Measurements from ENCODE around the gene ZEB2.

Gene ZEB2

DNA sequence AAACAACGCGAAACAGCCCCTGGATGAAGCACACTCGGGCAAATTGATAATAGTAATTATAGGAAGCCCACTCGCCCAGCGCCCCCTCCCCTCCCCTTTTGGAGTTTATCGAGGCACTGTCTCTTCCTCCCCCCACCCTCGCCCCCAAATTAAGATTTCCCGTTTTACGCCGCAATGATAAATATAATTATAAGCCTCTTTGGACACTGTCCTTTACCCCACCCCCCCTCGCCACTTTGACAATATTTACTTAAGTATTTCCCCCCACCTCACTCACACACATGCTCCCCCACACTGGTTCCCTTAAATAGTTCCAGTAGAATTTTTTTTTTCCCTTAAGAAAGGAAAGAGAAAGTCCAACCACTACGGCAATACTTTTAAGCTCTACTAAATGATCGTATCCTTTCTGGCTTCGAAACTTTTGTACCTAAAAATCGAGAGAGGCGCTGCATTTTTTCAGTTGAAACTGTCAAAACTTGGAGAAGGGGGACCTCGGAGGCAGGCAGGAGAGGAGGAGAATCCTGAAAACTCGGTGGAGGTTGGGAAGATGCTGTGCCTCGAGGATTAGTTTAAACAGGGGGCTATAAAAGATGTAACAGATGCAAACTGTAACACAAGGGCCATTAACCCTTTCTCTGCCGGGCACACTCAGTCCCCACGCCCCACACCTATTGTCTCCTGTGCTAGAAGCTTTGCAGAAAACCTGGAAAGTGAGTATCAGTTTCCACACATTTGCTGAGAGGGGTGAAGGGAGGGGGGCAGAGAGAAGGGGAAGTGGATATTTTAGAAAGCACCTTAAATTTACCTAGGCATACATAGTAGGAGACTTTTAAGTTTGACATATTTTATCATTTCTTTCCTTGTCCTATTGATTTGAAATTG lies 1.8 kb downstream of the ZEB2 start:
- no peaks in the 10 kb centered on the region for H3K79me2 ChIP-seq (ENCODE audit: insufficient read depth, low read depth)
- peak overlapping the region; percentile 80; the same call in 1 of the 2 replicates for H3K9ac ChIP-seq
- no peak overlapping the region for H3K4me3 ChIP-seq (IDR thresholded peaks at IDR 0.05; ENCODE audit: insufficient read depth, low read depth, low read length)
- H3K4me2 ChIP-seq = peak overlapping the region; percentile 73
- no peaks in the 10 kb centered on the region for H3K27me3 ChIP-seq (ENCODE audit: insufficient read depth, low read depth)
- no peaks in the 10 kb centered on the region for H3K36me3 ChIP-seq (ENCODE audit: insufficient read depth)
- H4K20me1 ChIP-seq (ENCODE audit: insufficient read depth) = no peaks in the 10 kb centered on the region
- peaks cover 23% of the 10 kb centered on the region for H3K4me1 ChIP-seq (ENCODE audit: low read depth, poor library complexity, severe bottlenecking)
- H2AFZ ChIP-seq (ENCODE audit: low read depth) = peak overlapping the region; percentile 66; the same call in 1 of the 2 replicates
- peak overlapping the region; percentile 68 for H3K27ac ChIP-seq
- no peak for TF ChIP-seq CTCF (conservative IDR thresholded peaks at IDR 0.05; ENCODE audit: low read depth, low read length)

DNA sequence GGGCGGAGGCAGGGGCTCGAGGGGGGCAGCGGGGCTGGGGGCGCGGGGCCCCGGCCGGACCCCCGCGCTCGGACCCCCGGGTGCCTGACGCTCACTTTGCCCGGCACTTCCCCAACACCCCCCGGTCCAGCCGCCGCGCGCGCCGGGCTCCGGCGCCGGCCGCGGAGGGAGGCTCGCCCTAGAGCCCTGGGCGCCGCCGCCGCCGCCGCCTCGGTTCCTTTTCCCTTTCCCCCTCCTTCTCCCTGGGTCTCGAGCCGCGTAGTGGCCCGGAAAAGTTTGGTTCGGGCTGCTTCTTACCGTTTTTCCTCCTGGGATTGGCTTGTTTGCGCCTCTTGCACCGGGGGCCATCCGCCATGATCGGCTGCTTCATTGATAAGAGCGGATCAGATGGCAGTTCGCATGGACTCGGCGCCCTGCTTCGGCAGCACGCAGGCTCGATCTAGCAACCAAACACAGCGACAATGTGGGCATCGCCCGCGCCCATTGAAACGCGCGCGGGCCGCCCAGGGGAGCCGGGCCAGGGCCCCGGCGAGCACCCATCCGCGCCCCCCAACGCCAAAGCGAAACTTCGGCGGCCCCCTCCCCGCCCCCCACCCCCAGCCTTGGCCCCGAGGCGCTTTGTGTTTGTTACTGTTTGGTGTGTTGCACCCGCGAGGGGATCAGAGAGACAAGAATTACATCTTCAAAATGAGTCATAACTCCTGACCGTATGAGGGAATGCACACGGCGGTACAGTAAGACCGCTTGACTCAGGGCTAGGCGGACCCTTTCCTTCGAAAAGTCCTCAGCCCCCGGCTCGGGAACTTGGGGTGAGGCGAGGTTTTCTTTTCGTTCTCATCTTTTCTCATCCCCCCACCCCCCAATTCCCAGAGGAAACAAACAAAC lies 2.7 kb downstream of the ZEB2 start:
- Histone ChIP-seq H3K27ac (peak overlapping the region; percentile 68), H3K4me2 (peak overlapping the region; percentile 73), H3K9ac (peak overlapping the region; percentile 80), H2AFZ (ENCODE audit: low read depth) (peak overlapping the region; percentile 66; the same call in 1 of the 2 replicates), H3K4me1 (ENCODE audit: low read depth, poor library complexity, severe bottlenecking) (peaks cover 23% of the 10 kb centered on the region), H3K36me3 (ENCODE audit: insufficient read depth) (no peaks in the 10 kb centered on the region), H4K20me1 (ENCODE audit: insufficient read depth) (no peaks in the 10 kb centered on the region), H3K27me3 (ENCODE audit: insufficient read depth, low read depth) (no peaks in the 10 kb centered on the region), H3K4me3 (IDR thresholded peaks at IDR 0.05; ENCODE audit: insufficient read depth, low read depth, low read length) (no peak overlapping the region), H3K79me2 (ENCODE audit: insufficient read depth, low read depth) (no peaks in the 10 kb centered on the region)
- no peak for TF ChIP-seq CTCF (conservative IDR thresholded peaks at IDR 0.05; ENCODE audit: low read depth, low read length)

GRCh38 chr2:144516411-144516980 lies 3.4 kb downstream of the ZEB2 start:
- Histone ChIP-seq H3K27ac (peak overlapping the region; percentile 35; the same call in 1 of the 2 replicates), H3K4me2 (peak overlapping the region; percentile 48; the same call in 1 of the 2 replicates), H3K9ac (peak overlapping the region; percentile 80), H3K27me3 (ENCODE audit: insufficient read depth, low read depth) (no peaks in the 10 kb centered on the region), H2AFZ (ENCODE audit: low read depth) (no peak overlapping the region; the same call in 1 of the 2 replicates), H3K4me1 (ENCODE audit: low read depth, poor library complexity, severe bottlenecking) (peaks cover 23% of the 10 kb centered on the region), H3K36me3 (ENCODE audit: insufficient read depth) (no peaks in the 10 kb centered on the region), H3K79me2 (ENCODE audit: insufficient read depth, low read depth) (no peaks in the 10 kb centered on the region), H3K4me3 (IDR thresholded peaks at IDR 0.05; ENCODE audit: insufficient read depth, low read depth, low read length) (no peak overlapping the region), H4K20me1 (ENCODE audit: insufficient read depth) (no peaks in the 10 kb centered on the region)
- TF ChIP-seq CTCF (conservative IDR thresholded peaks at IDR 0.05; ENCODE audit: low read depth, low read length) = no peak

- no peak for TF ChIP-seq CTCF (conservative IDR thresholded peaks at IDR 0.05; ENCODE audit: low read depth, low read length)
- Histone ChIP-seq H3K36me3 (ENCODE audit: insufficient read depth) (no peaks in the 10 kb centered on the region), H3K4me1 (ENCODE audit: low read depth, poor library complexity, severe bottlenecking) (peaks cover 23% of the 10 kb centered on the region), H3K9ac (peak overlapping the region; percentile 80), H3K4me2 (peak overlapping the region; percentile 48), H2AFZ (ENCODE audit: low read depth) (peak overlapping the region; percentile 38; the same call in 1 of the 2 replicates), H3K27me3 (ENCODE audit: insufficient read depth, low read depth) (no peaks in the 10 kb centered on the region), H3K4me3 (IDR thresholded peaks at IDR 0.05; ENCODE audit: insufficient read depth, low read depth, low read length) (no peak overlapping the region), H4K20me1 (ENCODE audit: insufficient read depth) (no peaks in the 10 kb centered on the region), H3K79me2 (ENCODE audit: insufficient read depth, low read depth) (no peaks in the 10 kb centered on the region), H3K27ac (peak overlapping the region; percentile 35; the same call in 1 of the 2 replicates)
Observed at GRCh38 chr2:144515696-144516410, 4.1 kb downstream of the ZEB2 start.

Data from KMS-11 (cell line).